HepG2 (cell line): ENCODE data around the gene TJAP1. TPM values are rescaled to one million over a fixed set of nuclear protein-coding genes. Genes with fewer than 3 reads are reported as not detected.

ENCODE experiments used
- EHMT2 ChIP-seq: fragments of 200-600 bp; sonication (generic); IDR thresholded peaks from 2 replicates; pipeline ENCODE4 v1.7.0; 2017; ENCODE audit warnings: antibody characterized with exemption, low read depth, low read length, borderline replicate concordance
- JUNB ChIP-seq: sonication (generic); formaldehyde crosslinking; IDR thresholded peaks from 2 replicates; pipeline ENCODE4 v1.8.0; 2022; ENCODE audit warnings: missing genetic modification reagents, mild to moderate bottlenecking, borderline replicate concordance
- RBAK ChIP-seq: sonication (generic); formaldehyde crosslinking; IDR thresholded peaks from 2 replicates; pipeline ENCODE4 v1.5.1; 2020; ENCODE audit warnings: mild to moderate bottlenecking, missing genetic modification reagents
- ZNF441 ChIP-seq: sonication (generic); formaldehyde crosslinking; IDR thresholded peaks from 2 replicates; pipeline ENCODE4 v1.7.0; 2021; ENCODE audit warnings: missing genetic modification reagents, borderline replicate concordance
- ZNF670 ChIP-seq: sonication (generic); formaldehyde crosslinking; IDR thresholded peaks from 2 replicates; pipeline ENCODE4 v1.8.0; 2022; ENCODE audit warnings: mild to moderate bottlenecking, missing genetic modification reagents, borderline replicate concordance
- polyA plus RNA-seq, 8 experiments: library from polyadenylated mRNA; depleted of rRNA in 3 of 8; stranded (reverse) in 7 of 8; unstranded in 1 of 8; fragments of >200 nt; fragmentation: Illumina TruSeq in 4 of 8; extraction: Trizol in 4 of 8; gene quantifications; 2 replicates each; pipeline versions ENCODE4 v1.2.1 to v1.2.3, GENCODE V29; 2011 to 2016; ENCODE audit warnings: low read depth in 4 of 8, missing spikeins in 1 of 8, mixed read lengths in 1 of 8; ENCODE audit not compliant: insufficient read depth in 1 of 8
- total RNA-seq, 5 experiments: library from RNA; depleted of rRNA; stranded (reverse); fragments of >200 nt; fragmentation: Illumina TruSeq; extraction: Trizol; gene quantifications; 2 replicates each; pipeline ENCODE4 v1.2.3, GENCODE V29; 2016; ENCODE audit warnings: low read depth in 1 of 5
- TF ChIP-seq, protein P1 (sequence below): sonication (generic); formaldehyde crosslinking; IDR thresholded peaks from 2 replicates; pipeline ENCODE4 v1.5.0; 2020; ENCODE audit warnings: mild to moderate bottlenecking, missing genetic modification reagents, borderline replicate concordance
- TF ChIP-seq, protein P2 (sequence below): IDR thresholded peaks from 2 replicates; pipeline ENCODE4 v1.6.1; 2018; ENCODE audit warnings: missing genetic modification reagents, mild to moderate bottlenecking, missing compliant biosample characterization
- TF ChIP-seq, protein P3 (sequence below): IDR thresholded peaks from 2 replicates; pipeline ENCODE4 v1.6.1; 2016; ENCODE audit warnings: mild to moderate bottlenecking, missing biosample characterization, missing genetic modification reagents
- TF ChIP-seq, protein P4 (sequence below), 2 experiments: fragments of 450-650 bp in 1 of 2; sonication (generic) in 1 of 2; formaldehyde crosslinking in 1 of 2; IDR thresholded peaks; 2 replicates each; pipeline versions ENCODE4 v1.6.1 to v1.8.0; 2016 to 2022; ENCODE audit warnings: antibody characterized with exemption in 1 of 2, mild to moderate bottlenecking in 1 of 2, missing genetic modification reagents in 1 of 2

TJAP1 gene
- total and polyA plus RNA-seq, 2 of the 13 experiments (the other 11 are each of a cell fraction or from before 2014, with no cell fraction given) = 15.7 to 41.6 TPM

DNA sequence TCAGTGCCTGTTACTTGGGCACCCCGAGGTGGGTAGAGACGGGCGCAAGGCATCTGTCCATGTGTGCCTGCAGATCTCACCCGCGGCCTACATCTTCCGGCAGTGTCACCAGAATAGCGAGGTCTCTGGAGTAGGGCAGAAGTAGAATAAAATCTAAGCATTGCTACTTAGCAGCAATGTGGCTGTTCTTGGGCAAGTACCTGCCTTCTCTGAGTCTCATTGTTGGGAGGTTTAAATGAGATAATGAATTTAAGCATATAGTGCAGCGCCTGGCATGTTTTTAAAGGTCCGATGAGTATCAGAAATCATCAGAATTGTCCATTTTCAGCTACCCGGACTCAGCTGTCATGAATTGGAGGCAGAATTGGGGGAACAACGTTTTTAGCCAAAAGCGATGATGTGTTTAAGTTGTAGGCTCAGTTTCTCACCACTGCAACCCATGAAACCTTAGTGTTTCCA, 49.2 kb upstream of the TJAP1 start (continued):
- TF ChIP-seq, protein P1, sequence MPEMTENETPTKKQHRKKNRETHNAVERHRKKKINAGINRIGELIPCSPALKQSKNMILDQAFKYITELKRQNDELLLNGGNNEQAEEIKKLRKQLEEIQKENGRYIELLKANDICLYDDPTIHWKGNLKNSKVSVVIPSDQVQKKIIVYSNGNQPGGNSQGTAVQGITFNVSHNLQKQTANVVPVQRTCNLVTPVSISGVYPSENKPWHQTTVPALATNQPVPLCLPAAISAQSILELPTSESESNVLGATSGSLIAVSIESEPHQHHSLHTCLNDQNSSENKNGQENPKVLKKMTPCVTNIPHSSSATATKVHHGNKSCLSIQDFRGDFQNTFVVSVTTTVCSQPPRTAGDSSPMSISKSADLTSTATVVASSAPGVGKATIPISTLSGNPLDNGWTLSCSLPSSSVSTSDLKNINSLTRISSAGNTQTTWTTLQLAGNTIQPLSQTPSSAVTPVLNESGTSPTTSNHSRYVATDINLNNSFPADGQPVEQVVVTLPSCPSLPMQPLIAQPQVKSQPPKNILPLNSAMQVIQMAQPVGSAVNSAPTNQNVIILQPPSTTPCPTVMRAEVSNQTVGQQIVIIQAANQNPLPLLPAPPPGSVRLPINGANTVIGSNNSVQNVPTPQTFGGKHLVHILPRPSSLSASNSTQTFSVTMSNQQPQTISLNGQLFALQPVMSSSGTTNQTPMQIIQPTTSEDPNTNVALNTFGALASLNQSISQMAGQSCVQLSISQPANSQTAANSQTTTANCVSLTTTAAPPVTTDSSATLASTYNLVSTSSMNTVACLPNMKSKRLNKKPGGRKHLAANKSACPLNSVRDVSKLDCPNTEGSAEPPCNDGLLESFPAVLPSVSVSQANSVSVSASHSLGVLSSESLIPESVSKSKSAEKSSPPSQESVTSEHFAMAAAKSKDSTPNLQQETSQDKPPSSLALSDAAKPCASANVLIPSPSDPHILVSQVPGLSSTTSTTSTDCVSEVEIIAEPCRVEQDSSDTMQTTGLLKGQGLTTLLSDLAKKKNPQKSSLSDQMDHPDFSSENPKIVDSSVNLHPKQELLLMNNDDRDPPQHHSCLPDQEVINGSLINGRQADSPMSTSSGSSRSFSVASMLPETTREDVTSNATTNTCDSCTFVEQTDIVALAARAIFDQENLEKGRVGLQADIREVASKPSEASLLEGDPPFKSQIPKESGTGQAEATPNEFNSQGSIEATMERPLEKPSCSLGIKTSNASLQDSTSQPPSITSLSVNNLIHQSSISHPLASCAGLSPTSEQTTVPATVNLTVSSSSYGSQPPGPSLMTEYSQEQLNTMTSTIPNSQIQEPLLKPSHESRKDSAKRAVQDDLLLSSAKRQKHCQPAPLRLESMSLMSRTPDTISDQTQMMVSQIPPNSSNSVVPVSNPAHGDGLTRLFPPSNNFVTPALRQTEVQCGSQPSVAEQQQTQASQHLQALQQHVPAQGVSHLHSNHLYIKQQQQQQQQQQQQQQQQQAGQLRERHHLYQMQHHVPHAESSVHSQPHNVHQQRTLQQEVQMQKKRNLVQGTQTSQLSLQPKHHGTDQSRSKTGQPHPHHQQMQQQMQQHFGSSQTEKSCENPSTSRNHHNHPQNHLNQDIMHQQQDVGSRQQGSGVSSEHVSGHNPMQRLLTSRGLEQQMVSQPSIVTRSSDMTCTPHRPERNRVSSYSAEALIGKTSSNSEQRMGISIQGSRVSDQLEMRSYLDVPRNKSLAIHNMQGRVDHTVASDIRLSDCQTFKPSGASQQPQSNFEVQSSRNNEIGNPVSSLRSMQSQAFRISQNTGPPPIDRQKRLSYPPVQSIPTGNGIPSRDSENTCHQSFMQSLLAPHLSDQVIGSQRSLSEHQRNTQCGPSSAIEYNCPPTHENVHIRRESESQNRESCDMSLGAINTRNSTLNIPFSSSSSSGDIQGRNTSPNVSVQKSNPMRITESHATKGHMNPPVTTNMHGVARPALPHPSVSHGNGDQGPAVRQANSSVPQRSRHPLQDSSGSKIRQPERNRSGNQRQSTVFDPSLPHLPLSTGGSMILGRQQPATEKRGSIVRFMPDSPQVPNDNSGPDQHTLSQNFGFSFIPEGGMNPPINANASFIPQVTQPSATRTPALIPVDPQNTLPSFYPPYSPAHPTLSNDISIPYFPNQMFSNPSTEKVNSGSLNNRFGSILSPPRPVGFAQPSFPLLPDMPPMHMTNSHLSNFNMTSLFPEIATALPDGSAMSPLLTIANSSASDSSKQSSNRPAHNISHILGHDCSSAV = 0 out of 2 replicates have a peak, but pooled peaks have one; percentile 22
- TF ChIP-seq JUNB (CRISPR knock-in tag) (no peak), RBAK (no peak), EHMT2 (no peak), ZNF441 (CRISPR knock-in tag) (0 out of 2 replicates have a peak, but pooled peaks have one; percentile 16), ZNF670 (CRISPR knock-in tag) (no peak)
- TF ChIP-seq, protein P2, sequence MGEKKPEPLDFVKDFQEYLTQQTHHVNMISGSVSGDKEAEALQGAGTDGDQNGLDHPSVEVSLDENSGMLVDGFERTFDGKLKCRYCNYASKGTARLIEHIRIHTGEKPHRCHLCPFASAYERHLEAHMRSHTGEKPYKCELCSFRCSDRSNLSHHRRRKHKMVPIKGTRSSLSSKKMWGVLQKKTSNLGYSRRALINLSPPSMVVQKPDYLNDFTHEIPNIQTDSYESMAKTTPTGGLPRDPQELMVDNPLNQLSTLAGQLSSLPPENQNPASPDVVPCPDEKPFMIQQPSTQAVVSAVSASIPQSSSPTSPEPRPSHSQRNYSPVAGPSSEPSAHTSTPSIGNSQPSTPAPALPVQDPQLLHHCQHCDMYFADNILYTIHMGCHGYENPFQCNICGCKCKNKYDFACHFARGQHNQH (CRISPR knock-in tag) = no peak
- TF ChIP-seq, protein P3, sequence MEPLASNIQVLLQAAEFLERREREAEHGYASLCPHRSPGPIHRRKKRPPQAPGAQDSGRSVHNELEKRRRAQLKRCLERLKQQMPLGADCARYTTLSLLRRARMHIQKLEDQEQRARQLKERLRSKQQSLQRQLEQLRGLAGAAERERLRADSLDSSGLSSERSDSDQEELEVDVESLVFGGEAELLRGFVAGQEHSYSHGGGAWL (CRISPR knock-in tag) = 0 out of 2 replicates have a peak, but pooled peaks have one; percentile 1
- TF ChIP-seq, protein P4, sequence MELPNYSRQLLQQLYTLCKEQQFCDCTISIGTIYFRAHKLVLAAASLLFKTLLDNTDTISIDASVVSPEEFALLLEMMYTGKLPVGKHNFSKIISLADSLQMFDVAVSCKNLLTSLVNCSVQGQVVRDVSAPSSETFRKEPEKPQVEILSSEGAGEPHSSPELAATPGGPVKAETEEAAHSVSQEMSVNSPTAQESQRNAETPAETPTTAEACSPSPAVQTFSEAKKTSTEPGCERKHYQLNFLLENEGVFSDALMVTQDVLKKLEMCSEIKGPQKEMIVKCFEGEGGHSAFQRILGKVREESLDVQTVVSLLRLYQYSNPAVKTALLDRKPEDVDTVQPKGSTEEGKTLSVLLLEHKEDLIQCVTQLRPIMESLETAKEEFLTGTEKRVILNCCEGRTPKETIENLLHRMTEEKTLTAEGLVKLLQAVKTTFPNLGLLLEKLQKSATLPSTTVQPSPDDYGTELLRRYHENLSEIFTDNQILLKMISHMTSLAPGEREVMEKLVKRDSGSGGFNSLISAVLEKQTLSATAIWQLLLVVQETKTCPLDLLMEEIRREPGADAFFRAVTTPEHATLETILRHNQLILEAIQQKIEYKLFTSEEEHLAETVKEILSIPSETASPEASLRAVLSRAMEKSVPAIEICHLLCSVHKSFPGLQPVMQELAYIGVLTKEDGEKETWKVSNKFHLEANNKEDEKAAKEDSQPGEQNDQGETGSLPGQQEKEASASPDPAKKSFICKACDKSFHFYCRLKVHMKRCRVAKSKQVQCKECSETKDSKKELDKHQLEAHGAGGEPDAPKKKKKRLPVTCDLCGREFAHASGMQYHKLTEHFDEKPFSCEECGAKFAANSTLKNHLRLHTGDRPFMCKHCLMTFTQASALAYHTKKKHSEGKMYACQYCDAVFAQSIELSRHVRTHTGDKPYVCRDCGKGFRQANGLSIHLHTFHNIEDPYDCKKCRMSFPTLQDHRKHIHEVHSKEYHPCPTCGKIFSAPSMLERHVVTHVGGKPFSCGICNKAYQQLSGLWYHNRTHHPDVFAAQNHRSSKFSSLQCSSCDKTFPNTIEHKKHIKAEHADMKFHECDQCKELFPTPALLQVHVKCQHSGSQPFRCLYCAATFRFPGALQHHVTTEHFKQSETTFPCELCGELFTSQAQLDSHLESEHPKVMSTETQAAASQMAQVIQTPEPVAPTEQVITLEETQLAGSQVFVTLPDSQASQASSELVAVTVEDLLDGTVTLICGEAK (IDR thresholded peaks at IDR 0.05) = no peak
- TF ChIP-seq, protein P4 (CRISPR knock-in tag; IDR thresholded peaks at IDR 0.05) = no peak
